Measurements from ENCODE around the gene FSTL4. TPM values are rescaled to one million over a fixed set of nuclear protein-coding genes. Genes with fewer than 3 reads are reported as not detected.

The FSTL4 gene
- polyA plus RNA-seq, 1 of the 3 experiments (the other 2 are of a cell fraction), result not detected

DNA sequence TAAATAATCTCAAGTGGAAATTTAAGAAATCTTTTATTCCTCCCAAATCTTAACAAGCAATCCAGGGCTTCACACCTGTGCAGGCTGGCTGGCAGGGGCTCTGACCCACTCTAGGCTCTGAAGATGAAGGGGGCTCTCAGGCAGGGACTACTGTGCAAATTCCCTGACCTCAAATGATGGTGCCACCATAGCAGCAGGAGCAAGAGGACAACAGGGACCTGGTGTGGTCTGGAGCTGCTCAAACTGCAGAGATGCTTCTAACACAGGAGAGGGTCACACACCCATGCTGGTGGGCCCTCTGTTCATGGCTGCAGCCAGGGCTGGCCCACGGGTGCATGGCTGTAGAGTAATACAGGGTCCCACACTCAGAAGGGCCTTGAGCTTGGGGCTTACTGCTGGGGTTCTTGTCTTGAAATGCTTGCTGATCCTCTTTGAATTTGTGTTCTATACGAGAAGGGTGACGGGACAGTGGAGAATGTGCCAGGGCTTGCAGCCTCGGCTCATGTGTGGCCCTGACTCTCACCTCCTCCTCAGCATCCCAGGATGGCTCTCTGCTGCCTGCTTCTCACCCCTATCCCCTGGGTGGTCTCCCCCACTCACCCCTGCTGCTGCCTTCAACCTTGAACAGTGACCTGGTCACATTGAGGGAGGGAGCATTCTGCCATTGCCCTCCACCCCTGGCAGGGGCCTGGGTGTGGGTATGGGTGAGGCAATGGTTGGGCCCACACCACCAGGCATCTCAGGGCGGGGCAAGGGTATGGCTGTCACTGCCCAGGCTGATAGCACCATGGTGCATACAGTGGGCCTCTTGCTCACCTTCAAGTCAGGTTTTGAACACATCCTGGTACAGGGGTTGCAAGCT, 191.7 kb downstream of the FSTL4 start:
- DNase-seq, result no peak
- no peaks in the 10 kb centered on the region for H4K20me1 ChIP-seq (ENCODE audit: insufficient read depth)
- H3F3A ChIP-seq (replicated peaks; ENCODE audit: insufficient read depth), result no peaks in the 10 kb centered on the region
- no peak overlapping the region for H3K9ac ChIP-seq
- WGBS (ENCODE audit: low lambda C conversion rate), result 0% methylated on average over 1 of the region's 5 CpGs
- H3K4me1 ChIP-seq (ENCODE audit: control insufficient read depth in 1 of 2, insufficient read depth in 2 of 2, low read depth in 1 of 2, low read length in 1 of 2), result no peaks in the 10 kb centered on the region; a peak in 1 of 4 replicates
- no peaks in the 10 kb centered on the region; the same call in 1 of the 2 replicates for H3K27me3 ChIP-seq (ENCODE audit: insufficient read depth)
- H2AFZ ChIP-seq (ENCODE audit: low read depth), result no peak overlapping the region
- TF ChIP-seq, protein P1, sequence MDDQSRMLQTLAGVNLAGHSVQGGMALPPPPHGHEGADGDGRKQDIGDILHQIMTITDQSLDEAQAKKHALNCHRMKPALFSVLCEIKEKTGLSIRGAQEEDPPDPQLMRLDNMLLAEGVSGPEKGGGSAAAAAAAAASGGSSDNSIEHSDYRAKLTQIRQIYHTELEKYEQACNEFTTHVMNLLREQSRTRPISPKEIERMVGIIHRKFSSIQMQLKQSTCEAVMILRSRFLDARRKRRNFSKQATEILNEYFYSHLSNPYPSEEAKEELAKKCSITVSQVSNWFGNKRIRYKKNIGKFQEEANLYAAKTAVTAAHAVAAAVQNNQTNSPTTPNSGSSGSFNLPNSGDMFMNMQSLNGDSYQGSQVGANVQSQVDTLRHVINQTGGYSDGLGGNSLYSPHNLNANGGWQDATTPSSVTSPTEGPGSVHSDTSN (IDR thresholded peaks at IDR 0.05), result no peak
- TF ChIP-seq RAD21 (IDR thresholded peaks at IDR 0.05; ENCODE audit: low read length) (no peak), TCF12 (IDR thresholded peaks at IDR 0.05) (no peak), RCOR1 (IDR thresholded peaks at IDR 0.05; ENCODE audit: low read length) (no peak), POLR2AphosphoS5 (IDR thresholded peaks at IDR 0.05; ENCODE audit: low read depth, low read length) (no peak), SIN3A (IDR thresholded peaks at IDR 0.05; ENCODE audit: borderline replicate concordance, low read depth, low read length) (no peak), ELF1 (IDR thresholded peaks at IDR 0.05) (no peak), TEAD4 (IDR thresholded peaks at IDR 0.05; ENCODE audit: borderline replicate concordance, insufficient read depth) (no peak), RFX5 (IDR thresholded peaks at IDR 0.05; ENCODE audit: low read length) (no peak)
- TF ChIP-seq, protein P2, sequence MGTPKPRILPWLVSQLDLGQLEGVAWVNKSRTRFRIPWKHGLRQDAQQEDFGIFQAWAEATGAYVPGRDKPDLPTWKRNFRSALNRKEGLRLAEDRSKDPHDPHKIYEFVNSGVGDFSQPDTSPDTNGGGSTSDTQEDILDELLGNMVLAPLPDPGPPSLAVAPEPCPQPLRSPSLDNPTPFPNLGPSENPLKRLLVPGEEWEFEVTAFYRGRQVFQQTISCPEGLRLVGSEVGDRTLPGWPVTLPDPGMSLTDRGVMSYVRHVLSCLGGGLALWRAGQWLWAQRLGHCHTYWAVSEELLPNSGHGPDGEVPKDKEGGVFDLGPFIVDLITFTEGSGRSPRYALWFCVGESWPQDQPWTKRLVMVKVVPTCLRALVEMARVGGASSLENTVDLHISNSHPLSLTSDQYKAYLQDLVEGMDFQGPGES (IDR thresholded peaks at IDR 0.05; ENCODE audit: low read depth, low read length), result no peak
- TF ChIP-seq, protein P3, sequence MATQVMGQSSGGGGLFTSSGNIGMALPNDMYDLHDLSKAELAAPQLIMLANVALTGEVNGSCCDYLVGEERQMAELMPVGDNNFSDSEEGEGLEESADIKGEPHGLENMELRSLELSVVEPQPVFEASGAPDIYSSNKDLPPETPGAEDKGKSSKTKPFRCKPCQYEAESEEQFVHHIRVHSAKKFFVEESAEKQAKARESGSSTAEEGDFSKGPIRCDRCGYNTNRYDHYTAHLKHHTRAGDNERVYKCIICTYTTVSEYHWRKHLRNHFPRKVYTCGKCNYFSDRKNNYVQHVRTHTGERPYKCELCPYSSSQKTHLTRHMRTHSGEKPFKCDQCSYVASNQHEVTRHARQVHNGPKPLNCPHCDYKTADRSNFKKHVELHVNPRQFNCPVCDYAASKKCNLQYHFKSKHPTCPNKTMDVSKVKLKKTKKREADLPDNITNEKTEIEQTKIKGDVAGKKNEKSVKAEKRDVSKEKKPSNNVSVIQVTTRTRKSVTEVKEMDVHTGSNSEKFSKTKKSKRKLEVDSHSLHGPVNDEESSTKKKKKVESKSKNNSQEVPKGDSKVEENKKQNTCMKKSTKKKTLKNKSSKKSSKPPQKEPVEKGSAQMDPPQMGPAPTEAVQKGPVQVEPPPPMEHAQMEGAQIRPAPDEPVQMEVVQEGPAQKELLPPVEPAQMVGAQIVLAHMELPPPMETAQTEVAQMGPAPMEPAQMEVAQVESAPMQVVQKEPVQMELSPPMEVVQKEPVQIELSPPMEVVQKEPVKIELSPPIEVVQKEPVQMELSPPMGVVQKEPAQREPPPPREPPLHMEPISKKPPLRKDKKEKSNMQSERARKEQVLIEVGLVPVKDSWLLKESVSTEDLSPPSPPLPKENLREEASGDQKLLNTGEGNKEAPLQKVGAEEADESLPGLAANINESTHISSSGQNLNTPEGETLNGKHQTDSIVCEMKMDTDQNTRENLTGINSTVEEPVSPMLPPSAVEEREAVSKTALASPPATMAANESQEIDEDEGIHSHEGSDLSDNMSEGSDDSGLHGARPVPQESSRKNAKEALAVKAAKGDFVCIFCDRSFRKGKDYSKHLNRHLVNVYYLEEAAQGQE (IDR thresholded peaks at IDR 0.05; ENCODE audit: low read depth, low read length), result no peak
- TF ChIP-seq, protein P4, sequence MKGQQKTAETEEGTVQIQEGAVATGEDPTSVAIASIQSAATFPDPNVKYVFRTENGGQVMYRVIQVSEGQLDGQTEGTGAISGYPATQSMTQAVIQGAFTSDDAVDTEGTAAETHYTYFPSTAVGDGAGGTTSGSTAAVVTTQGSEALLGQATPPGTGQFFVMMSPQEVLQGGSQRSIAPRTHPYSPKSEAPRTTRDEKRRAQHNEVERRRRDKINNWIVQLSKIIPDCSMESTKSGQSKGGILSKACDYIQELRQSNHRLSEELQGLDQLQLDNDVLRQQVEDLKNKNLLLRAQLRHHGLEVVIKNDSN (IDR thresholded peaks at IDR 0.05; ENCODE audit: borderline replicate concordance, low read depth), result no peak
- POLR2A ChIA-PET, result no interaction called here
- H3K4me2 ChIP-seq, result no peak overlapping the region
- H3K27ac ChIP-seq (ENCODE audit: low read depth in 2 of 2, low read length in 1 of 2), result no peak overlapping the region
- CTCF ChIA-PET, result interaction anchor here (0.6 to 7.0 kb wide), 40 partner anchors 11 to 559 kb away, joined by 3 to 137 read pairs (median 4); partner anchors contain the start of genes C5orf15 and FSTL4
- H3K36me3 ChIP-seq (replicated peaks in 1 of 2; ENCODE audit: control insufficient read depth in 1 of 2, insufficient read depth in 2 of 2, low read length in 1 of 2), result no peaks in the 10 kb centered on the region
- no peaks in the 10 kb centered on the region for H3K9me3 ChIP-seq
- H3K79me2 ChIP-seq (ENCODE audit: insufficient read depth), result no peaks in the 10 kb centered on the region
- no peaks in the 10 kb centered on the region for H3K9me2 ChIP-seq
- no peak overlapping the region for H3K4me3 ChIP-seq (ENCODE audit: low read depth in 2 of 2, low read length in 1 of 2)

Data from SK-N-SH (cell line).